Fibroblast of lung (primary cell): ENCODE measurements around the gene CPEB4.

ENCODE experiments used
- CTCF ChIP-seq, 2 donors: IDR thresholded peaks in 1 of 2; conservative IDR thresholded peaks in 1 of 2; 1 replicate in 1 of 2; 2 replicates in 1 of 2; pipeline ENCODE4 v1.5.1; 2011 to 2012; ENCODE audit warnings: low read length in 2 of 2, control low read depth in 1 of 2, inconsistent platforms in 1 of 2, low read depth in 1 of 2, mild to moderate bottlenecking in 1 of 2
- EZH2 ChIP-seq: IDR thresholded peaks from 2 replicates; pipeline ENCODE4 v1.5.1; 2012; ENCODE audit warnings: low read length, control low read depth, mild to moderate bottlenecking; ENCODE audit errors: missing control alignments

- TF ChIP-seq CTCF (conservative IDR thresholded peaks at IDR 0.05 in 1 of 2, IDR thresholded peaks at IDR 0.05 in 1 of 2; ENCODE audit: low read depth in 1 of 2, low read length in 2 of 2), result no peak
- TF ChIP-seq EZH2, result no peak
Observed at GRCh38 chr5:173902743-173903142, 14.6 kb downstream of the CPEB4 start.
